HG03571 (cell line): ENCODE results near the gene LRMDA.
"Not testable (repeated sequence)": the region's sequence is repeated elsewhere in the genome, so short reads cannot be mapped to it uniquely, and the experiment has no call there.

Source experiments
- ATAC-seq: cut with Tn5 transposase; IDR thresholded peaks from one replicate; pipeline ENCODE4 v1.9.1; 2021; ENCODE audit not compliant: unreplicated experiment

LRMDA gene

DNA sequence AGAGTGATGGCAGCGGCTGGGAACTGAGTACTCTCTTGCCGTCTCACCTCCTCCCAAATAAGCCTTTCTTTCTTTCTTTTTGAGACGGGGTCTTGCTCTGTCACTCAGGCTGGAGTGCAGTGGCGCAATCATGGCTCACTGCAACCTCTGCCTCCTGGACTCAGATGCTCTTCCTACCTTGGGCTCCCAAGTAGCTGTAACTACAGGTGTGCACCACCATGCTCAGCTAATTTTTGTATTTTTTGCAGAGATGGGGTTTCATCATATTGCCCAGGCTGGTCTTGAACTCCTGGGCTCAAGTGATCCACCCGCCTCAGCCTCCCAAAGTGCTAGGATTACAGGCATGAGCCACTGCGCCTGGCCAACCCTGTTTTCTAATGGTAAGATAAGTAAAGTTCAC, 174.4 kb downstream of the LRMDA start:
- not testable (repeated sequence) for ATAC-seq

DNA sequence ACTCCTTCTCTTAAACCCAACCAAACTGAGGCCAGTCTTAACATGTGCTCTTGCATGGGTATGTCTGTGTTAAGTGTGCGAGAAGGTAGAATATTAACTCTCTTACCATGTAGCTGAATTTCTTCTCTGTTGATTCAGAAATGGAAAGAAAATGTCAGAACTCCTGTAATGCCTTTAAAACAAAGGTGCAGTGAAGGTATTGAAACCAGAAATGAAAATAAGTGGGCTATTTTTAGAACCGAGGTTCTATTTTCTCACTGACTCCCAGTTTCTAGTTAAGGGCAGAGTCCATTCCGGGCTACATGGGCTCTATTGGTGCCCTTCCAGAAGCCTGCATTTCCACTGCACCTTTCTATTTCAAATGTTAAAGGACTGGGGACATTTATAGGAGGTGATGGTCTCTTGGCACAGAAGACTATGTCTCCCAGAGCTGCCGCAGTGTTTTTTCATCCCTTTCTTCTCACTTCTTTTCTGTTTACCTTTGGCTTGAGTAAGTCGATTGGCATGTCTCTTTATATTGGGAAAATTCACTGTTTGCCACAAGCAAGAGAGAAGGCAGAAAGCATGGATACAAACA, 174.9 kb downstream of the LRMDA start:
- ATAC-seq = peak; percentile 64

DNA sequence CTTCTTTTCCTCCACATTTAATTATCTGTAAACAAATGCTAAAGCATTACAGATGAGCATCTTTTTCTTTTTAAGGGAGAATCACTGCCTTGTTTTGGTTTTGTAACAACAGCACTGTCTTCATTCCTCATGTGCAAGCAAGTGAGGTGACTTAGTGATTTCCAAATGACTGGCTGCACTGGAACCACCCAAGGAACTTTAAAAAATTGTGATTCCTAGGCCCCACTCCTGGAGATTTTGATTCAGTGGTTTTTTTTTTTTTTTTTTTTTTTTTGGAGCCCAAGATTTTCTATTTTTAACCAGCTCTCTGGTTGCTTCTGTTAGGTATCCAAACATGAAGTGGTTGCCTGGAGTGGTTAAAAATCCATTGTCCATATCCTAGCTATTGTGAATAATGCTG, 176.2 kb downstream of the LRMDA start:
- ATAC-seq = no peak

DNA sequence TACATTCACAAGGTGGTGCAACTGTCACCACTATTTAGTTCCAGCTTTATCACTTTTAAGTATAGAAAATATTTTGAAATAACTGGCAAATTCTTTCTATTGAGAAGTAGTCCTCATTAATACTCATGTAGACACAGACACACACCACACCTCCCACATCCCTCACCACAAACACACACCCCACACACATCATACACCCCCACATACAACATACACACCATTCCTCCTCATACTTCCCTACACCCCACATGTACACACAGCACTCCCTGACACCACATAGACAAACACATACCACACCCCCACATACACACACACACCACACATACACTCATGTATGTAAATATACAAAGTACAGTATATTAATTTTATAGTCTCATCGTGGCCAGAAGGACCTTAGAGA, 178.8 kb downstream of the LRMDA start:
- no peak for ATAC-seq

DNA sequence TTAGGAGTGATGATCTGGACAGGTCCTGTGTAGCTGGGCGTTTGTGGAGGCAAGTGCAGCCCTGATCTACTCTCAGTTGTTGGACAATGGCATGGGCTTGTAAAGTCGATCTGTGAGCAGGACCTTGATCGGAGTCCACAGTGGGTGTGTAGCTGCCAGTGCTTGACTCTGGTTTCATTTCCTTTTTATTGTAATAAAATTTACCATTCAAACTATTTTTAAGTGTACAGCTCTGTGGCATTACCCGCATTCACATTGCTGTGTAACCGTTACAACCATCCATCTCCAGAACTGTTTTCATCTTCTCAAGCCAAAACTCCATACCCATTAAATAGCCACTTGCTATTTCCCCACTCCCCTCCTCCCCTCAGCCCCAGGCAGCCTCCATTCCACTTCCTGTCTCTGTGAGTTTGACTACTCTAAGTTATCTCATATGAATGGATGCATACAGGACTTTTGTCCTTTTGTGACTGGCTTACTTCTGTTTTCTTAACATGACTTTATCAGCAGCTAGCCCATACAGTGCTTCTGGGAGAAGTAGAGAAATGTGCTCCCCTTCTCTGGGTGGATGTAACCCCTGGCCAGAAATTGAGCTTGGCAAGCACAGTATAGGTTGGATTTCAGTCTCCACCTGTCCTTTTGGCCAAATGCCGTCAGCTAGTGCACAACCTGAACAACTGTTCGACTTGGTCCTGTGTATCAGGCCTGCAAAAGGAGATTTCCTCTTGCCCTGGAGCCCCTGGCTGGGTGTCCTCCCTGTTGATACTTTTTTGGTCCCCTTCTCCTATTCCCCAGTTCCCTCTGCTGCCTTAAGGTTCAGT, 180.0 kb downstream of the LRMDA start:
- ATAC-seq = peak; percentile 47

DNA sequence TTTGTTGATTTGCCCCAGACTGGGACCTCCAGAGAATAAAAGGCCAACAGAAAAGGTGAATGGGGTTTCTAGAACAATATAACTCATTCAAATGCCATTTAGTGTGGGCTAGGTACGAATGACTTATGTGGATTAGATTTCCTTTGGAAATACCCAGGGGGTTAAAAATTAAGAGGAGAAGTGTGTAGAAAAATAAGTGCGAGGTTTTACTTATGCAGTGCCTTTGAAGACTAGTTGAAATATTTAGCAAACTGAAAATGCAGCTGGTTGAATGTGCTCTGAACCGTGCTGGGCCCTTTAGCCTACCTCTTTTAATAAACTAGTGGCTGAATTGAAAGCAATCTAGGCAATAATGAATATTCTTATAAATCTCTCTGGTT, 180.6 kb downstream of the LRMDA start:
- peak; percentile 40 for ATAC-seq

DNA sequence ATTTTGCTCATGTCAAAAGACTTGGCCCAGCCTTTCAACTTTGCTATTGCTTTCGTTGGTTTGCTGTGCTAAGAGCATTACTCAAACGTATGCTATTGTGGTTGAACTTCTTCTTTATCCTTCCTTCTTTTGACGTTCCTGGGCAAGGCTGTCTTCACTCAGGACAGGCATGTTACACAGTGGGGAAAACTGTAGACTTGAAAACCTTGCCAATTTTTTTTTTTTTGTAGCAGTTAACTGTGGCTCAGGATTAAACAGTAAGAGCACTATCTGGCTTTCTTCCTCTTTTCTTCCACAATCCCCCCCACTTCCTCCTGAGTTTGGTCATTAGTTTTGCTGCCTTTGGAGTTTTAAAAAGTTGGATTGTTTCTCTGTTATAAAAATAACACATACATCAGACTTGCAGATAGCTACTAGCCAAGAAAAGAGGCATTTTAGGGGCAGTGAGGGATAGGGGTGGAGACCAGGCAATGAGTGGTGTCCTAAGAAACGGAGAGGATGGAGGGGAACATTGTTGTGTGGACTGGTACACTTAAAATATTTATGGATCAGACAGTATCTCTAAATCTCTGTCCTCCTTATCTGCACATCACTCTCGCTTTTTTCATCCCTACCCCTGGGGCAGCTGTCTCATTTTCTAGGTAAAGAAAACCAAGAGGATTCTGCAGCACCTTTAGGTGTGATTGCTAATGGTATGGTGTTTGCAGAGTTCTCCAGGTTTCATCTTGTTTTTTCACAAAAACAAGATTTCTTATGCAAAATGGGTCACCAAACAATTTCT, 181.7 kb downstream of the LRMDA start:
- ATAC-seq = no peak

DNA sequence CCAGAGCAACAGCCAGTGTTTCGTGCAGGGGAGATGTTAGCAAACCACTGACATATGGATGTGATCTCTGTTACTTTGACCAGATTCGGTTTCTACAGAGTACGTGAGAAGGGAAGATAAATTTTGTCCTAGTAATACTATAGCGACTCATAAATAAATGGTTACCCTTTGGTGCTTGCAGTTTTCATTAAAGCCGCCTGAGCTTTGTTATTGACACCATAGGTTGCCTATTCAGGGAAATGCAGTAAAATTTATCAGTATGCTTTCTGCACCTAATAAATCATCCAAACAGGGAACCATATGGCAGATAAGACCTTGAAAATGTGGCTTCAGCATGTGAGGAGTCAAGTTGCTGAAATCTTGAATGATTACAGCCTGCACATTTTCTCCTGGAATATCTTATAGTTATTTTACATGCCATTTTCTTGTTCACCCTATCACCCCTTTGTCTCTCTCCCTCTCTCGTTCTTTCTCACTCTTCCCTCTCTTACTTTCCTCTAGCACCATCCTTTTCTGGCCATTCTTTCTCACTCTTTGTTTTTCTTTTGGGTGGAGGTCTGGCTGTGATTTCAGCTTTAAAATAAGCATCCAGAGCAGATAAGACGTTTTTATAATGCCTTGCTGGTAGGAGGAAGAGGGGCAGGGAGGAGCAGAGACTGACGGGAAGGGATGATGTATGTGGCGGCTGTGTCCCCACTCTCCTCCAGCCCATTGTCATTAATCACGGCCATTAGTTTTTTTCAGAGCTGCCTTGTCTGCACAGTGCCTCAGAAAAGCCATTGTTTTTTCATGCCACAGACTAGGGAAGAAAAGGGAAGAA, 182.5 kb downstream of the LRMDA start:
- ATAC-seq = no peak

DNA sequence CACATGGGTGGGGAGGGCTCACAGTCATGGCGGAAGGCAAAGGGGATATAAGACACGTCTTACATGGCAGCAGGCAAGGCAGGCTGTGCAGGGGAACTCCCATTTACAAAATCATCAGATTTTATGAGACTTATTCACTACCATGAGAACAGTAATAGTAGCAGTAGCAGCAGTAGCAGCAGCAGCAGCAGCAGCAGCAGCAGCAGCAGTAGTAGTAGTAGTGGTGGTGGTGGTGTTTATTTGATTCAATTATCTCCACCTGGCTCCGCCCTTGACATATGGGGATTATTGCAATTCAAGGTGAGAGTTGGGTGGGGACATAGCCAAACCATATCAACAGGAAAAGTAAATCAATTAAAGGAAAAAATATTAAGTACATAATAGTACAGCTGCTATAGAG, 184.7 kb downstream of the LRMDA start:
- no peak for ATAC-seq

DNA sequence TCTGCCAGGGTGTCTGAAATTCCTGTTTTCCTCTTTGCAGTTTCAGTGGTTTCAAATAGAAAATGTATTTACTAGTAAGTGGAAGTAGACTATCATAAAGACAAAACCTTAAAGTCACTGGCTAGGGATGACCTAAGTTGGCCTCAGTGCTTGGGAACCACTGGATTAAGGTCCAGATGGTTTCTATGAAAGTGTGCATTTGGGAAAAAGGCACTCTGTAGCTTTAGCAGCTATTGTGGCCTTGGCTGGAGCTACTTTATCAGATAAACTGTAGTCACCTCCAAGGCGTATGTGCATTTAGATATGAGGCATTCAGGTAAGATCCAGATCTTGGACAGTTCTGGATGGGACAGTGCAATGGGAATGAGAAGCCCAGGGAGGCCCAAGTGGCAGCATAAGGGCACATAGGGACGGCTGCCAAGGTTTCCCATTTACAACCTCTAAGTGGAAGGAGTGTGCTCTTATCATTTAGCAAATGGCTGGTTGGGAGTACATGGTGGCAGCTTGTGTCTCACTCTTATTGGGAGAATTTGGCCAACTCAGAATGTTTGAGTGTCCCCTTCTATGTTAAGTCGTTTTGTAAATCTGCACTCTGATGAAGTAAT, 185.6 kb downstream of the LRMDA start:
- no peak for ATAC-seq

DNA sequence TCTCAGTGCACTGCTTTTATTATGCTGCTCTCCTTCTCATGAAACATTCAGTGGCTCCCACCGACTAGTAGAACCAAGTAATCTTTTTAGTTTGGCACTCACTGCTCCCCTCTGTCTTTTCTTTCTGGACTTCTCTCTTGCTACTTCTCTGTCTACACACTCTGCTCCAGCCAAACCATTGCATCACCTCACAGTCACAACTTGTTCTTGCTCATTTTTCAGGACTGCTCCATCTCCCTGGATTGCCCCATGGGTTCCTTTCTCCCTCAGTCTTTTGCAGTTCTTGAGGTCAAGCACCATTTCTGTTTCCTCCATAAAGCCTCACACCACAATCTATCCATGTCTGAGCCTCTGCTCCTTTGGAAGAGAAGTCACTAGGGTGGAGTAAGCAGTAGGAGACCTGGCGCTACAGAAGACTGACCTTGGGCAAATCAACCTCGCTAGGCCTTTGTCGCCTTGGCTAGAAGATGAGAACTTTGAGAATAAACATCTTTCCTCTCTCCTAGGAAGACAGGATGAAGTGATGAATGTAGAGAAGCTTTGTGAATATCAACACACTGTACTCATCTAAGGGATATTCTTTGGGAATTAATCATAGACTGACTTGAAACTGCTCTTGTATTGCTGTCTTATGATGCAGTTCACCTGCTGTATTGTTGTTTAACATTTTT, 186.2 kb downstream of the LRMDA start:
- no peak for ATAC-seq

DNA sequence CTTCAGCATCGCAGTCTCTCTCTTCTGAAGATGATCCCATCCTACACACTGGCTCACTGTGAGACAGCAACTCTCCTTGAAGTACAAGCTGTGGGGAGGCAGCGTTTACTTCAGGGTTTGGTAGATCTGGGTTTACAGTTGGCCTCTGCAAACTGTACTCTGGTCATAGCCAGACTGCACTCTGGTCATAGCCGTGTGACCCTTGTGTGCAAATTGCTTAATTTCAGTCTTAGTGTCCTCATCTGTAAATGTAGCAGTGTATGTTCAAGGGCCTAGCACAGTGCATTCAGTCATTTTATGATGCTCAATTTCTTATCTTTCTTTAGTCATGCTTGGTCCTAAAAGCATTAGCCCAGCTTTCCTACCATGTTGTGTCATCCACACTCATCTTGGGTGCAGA, 188.2 kb downstream of the LRMDA start:
- ATAC-seq = no peak

DNA sequence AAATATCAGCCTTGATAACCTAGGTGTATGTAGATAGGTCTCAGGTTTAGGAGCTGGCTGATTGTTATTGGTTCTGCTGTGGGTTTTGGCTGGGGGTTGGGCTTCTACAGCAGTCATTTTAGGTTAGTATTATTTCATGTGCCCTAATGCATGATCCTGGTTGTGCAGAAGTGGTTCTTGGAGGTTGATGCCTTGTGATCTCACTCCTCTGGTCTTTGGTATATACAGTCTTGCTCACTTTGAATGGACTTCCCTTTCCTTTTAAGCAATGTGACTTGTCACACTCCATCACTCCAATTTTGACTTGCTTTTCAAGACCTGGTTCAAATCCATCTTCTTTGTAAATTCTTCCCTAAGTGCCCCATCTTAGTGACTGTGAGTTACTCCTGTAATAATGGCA, 188.9 kb downstream of the LRMDA start:
- no peak for ATAC-seq

DNA sequence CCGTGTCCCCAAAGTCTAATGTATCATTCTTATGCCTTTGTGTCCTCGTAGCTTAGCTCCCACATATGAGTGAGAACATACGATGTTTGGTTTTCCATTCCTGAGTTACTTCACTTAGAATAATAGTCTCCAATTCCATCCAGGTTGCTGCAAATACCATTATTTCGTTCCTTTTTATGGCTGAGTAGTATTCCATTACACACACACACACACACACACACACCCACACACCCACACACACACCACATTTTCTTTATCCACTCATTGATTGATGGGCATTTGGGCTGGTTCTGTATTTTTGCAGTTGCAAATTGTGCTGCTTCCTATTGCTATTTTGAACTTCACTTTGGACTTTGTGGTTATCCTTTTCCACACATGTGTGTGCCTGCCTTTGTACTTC, 189.6 kb downstream of the LRMDA start:
- ATAC-seq = not testable (repeated sequence)

DNA sequence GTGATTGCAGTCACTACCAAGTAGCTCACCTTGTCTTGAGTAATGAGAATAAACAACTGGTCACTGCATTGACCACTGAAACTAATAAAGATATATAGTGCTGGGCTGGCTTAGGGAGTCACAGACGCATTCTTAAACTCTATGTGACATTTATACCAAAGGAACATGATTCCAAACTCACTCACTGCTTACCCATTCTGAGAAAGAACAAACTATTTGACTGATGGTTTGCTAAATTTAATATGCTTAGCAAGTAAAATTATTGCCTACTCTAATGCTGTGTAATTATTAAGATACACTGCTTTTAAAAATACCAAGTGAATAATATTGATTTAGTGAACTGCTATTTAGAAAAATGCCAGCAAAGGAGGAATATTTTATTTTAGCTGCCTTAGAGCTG, 191.1 kb downstream of the LRMDA start:
- no peak for ATAC-seq

DNA sequence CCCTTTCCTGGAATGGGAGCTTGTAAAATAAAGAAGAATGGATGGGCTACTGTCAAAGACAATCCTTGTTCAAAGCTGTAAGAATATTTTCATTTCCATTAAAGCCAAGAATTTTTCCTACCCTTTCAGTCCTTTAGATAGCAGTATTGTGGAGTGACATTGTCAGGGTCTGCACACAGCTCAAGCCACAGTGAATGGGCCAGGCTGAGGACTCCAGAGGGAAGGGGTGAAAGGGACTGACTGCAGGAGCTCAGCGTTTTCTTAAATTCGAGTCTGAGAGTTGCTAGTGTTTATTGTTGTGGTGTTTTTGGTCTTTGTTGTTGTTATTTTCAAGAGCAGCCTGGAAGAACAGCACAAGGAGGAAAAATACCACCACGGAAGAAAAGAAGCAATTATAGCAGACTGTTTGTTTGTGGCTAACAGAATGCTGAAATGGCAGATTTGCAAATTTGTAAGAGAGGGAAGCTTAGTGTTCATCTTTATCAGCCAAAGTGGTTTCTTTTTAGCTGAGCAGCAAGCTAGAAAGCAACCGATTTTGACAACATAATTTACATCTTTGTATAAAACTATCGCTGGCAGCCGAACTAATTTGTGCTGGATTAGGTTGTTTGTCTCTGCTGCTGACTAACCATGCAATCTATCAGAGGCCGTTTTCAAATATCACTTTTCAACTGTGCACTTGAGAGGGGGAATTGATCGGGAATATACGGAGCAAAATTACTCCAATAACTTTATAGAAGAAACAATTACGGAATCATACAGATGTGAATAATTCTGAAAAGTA, 192.1 kb downstream of the LRMDA start:
- no peak for ATAC-seq

DNA sequence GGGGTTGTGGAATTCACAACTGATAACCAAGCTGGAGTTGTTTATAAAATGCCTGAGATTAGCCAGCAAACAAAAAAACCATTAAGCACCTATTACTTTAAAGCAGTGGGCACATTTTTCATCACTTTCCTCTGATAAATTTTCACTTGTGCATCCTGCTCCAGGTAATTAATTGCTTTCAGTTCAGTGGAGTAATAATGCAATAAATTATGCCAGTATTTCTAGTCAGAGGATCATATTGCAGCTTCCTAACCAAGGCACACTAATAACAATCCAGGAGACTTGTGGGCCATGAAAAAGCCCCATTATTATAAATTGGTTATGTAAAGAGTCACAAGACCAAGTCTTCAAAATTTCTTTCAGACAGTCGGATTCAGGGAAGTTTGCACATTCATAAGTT, 193.2 kb downstream of the LRMDA start:
- ATAC-seq = no peak

DNA sequence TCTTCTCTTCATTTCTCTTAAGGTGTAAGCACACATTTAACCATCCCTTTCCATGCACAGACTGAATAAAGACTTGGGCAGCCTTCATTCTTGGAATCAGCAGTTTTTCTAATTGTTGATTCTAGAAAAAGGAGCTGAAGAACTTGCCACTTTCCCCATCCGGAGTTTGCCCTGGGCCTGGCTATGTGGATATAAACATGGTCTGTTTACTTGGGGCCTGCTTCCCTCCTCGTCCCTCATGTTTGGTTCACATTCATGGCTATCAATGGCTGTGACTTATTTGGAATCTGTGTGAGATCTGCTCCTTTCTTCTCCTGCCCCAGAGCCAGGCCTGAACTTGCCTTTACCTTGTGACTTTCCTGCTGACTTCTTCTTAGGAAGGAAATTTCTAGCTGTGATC, 199.3 kb downstream of the LRMDA start:
- no peak for ATAC-seq

DNA sequence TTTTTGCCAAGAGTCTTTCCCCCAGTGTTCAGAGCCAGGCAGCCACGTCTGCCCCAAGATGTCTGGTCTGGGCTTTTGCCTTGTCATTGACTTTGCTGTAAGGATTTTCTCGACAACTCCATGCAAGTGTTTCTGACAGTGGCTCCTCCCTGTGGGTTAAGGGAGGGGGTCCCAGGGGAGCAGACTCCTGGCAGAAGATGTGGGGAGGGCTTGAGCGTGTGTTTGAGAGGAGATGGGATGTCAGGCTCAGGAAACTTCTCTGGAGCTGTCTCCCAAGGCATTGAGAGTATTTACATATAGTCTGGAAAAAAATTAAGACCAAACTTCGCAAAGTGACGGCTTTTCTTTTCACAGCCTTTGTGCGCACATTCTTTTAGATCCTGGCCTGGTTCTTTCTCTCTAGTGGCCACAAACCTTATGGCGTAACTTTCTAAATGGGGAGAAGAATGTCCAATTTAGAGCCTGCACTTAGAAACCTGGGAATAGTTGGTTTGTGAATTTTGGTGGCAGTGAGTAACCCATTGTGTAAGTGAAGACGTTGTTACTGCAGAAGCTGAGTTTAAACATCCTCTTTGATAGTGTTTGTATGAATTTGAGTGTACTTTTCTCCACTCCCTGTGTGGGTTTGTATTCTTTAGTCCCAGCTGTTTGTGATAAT, 201.5 kb downstream of the LRMDA start:
- ATAC-seq = no peak
